Esophagus (tissue), 2 donors: ENCODE data around the gene DRD2. TPM values are rescaled to one million over a fixed set of nuclear protein-coding genes. Genes with fewer than 3 reads are reported as not detected.

ENCODE experiments used
- H3K27ac ChIP-seq, 2 donors: one replicate each; pipeline ENCODE4 v1.5.1; 2013; ENCODE audit warnings: low read depth in 2 of 2, mild to moderate bottlenecking in 2 of 2, inconsistent platforms in 1 of 2, low read length in 1 of 2, moderate library complexity in 1 of 2
- H3K27me3 ChIP-seq, 2 donors: one replicate each; pipeline ENCODE4 v1.6.1; 2013; ENCODE audit warnings: low read length in 2 of 2, control low read depth in 1 of 2, mild to moderate bottlenecking in 1 of 2; ENCODE audit not compliant: insufficient read depth in 2 of 2, control insufficient read depth in 1 of 2
- H3K36me3 ChIP-seq, 2 donors: one replicate each; pipeline ENCODE4 v1.6.1; 2013; ENCODE audit warnings: low read length in 1 of 2; ENCODE audit not compliant: control insufficient read depth in 2 of 2, insufficient read depth in 2 of 2
- H3K4me1 ChIP-seq, 2 donors: one replicate each; pipeline ENCODE4 v1.6.1; 2013; ENCODE audit warnings: low read length in 1 of 2; ENCODE audit not compliant: control insufficient read depth in 2 of 2, insufficient read depth in 2 of 2
- H3K4me3 ChIP-seq, 2 donors: one replicate each; pipeline ENCODE4 v1.5.1; 2013; ENCODE audit warnings: low read length in 2 of 2, mild to moderate bottlenecking in 2 of 2, low read depth in 1 of 2, moderate library complexity in 1 of 2
- H3K9me3 ChIP-seq, 2 donors: one replicate each; pipeline ENCODE4 v1.6.1; 2013; ENCODE audit warnings: mild to moderate bottlenecking in 2 of 2, low read depth in 1 of 2, low read length in 1 of 2, moderate library complexity in 1 of 2; ENCODE audit not compliant: control insufficient read depth in 2 of 2, insufficient read depth in 1 of 2
- WGBS, 2 donors: extraction: QIAGEN DNeasy Blood & Tissue Kit; methylation state at CpG; one replicate each; pipeline ENCODE4 v1.1.7; 2013; 5-methylcytosine and 5-hydroxymethylcytosine counted together
- polyA plus RNA-seq, 2 donors: library from polyadenylated mRNA; stranded (reverse); fragments of 200-250 nt; gene quantifications; one replicate each; pipeline ENCODE4 v1.2.3, GENCODE V29; 2013
- donor health status: healthy with polysubstance abuse.
- donor health status: Bipolar disorder and iron deficiency.

DRD2 gene
- polyA plus RNA-seq, 2 donors = 0.05 to 0.06 TPM

DNA sequence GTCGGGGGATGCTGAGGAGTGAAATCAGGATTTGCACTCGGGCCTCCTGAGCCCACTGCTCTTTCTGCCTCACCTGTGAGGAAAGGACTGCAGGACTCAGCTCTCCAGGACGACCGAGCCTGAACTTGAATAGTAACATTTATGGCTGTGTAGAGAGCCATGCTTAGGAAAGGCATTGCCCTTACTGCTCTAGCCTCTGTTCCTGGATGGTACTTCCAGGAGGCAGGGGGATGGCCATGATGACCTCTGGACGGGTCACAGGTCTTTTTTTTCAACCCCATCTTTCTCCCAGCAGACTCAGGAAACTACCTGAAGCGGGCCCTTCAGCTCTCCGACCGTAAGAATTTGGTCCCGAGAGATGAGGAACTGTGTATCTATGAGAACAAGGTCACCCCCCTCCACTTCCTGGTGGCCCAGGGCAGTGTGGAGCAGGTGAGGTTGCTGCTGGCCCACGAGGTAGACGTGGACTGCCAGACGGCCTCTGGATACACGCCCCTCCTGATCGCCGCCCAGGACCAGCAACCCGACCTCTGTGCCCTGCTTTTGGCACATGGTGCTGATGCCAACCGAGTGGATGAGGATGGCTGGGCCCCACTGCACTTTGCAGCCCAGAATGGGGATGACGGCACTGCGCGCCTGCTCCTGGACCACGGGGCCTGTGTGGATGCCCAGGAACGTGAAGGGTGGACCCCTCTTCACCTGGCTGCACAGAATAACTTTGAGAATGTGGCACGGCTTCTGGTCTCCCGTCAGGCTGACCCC, 76.3 kb downstream of the DRD2 start:
- 84 to 87% methylated on average over 24 of the region's 24 CpGs for WGBS, 2 donors
- Histone ChIP-seq H3K27ac (no peak overlapping the region), H3K27me3 (no peaks in the 10 kb centered on the region), H3K4me3 (no peak overlapping the region), H3K4me1 (peaks cover 0 to 5% of the 10 kb centered on the region in 2 donors), H3K36me3 (no peaks in the 10 kb centered on the region), H3K9me3 (peaks cover 0 to 3% of the 10 kb centered on the region in 2 donors)

DNA sequence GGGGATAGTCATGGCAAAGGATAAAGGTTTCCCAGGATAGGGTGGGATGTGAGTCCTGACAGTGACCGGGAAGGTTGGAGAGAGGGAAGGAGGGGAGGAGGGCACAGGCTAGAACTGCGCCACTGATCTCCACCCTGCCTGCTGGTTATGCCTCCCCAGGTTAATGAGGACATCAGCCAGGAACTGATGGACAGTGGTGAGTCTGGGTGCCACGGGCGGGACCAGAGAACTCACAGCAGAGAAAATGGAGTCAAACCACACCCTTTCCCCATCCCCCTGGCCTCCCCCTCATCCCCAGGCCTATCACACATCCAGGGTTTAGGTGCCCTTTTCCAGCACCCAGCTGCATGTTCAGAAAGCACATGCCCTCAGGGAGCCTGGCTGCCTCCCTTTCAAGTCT, 77.4 kb downstream of the DRD2 start:
- H3K27me3 ChIP-seq = no peaks in the 10 kb centered on the region
- no peak overlapping the region for H3K27ac ChIP-seq
- H3K9me3 ChIP-seq = peaks cover 0 to 3% of the 10 kb centered on the region in 2 donors
- peaks cover 0 to 5% of the 10 kb centered on the region in 2 donors for H3K4me1 ChIP-seq
- no peaks in the 10 kb centered on the region for H3K36me3 ChIP-seq
- no peak overlapping the region for H3K4me3 ChIP-seq
- 58 to 81% methylated on average over 4 of the region's 4 CpGs for WGBS, 2 donors

- Histone ChIP-seq H3K36me3 (no peaks in the 10 kb centered on the region), H3K27me3 (no peaks in the 10 kb centered on the region), H3K27ac (no peak overlapping the region), H3K4me3 (no peak overlapping the region), H3K4me1 (peaks cover 0 to 5% of the 10 kb centered on the region in 2 donors), H3K9me3 (peaks cover 0 to 3% of the 10 kb centered on the region in 2 donors)
- WGBS, 2 donors = 75 to 82% methylated on average over 7 of the region's 7 CpGs
Measured at GRCh38 chr11:113397212-113397611, 78.0 kb downstream of the DRD2 start.

GRCh38 chr11:113396690-113397089, 78.5 kb downstream of the DRD2 start:
- WGBS, 2 donors = 70 to 79% methylated on average over 1 of the region's 1 CpG
- Histone ChIP-seq H3K4me1 (peaks cover 0 to 1% of the 10 kb centered on the region in 2 donors), H3K9me3 (peaks cover 0 to 3% of the 10 kb centered on the region in 2 donors), H3K27me3 (no peaks in the 10 kb centered on the region), H3K36me3 (no peaks in the 10 kb centered on the region), H3K4me3 (no peak overlapping the region), H3K27ac (no peak overlapping the region)

- Histone ChIP-seq H3K9me3 (peaks cover 0 to 3% of the 10 kb centered on the region in 2 donors), H3K4me1 (no peaks in the 10 kb centered on the region), H3K36me3 (no peaks in the 10 kb centered on the region), H3K4me3 (no peak overlapping the region), H3K27me3 (no peaks in the 10 kb centered on the region), H3K27ac (no peak overlapping the region)
- WGBS, 2 donors = 91 to 95% methylated on average over 9 of the region's 9 CpGs
Measured at GRCh38 chr11:113395782-113396336, 79.3 kb downstream of the DRD2 start.

- Histone ChIP-seq H3K27ac (no peak overlapping the region), H3K4me3 (no peak overlapping the region), H3K36me3 (no peaks in the 10 kb centered on the region), H3K4me1 (no peaks in the 10 kb centered on the region), H3K27me3 (no peaks in the 10 kb centered on the region), H3K9me3 (peaks cover 0 to 3% of the 10 kb centered on the region in 2 donors)
- WGBS, 2 donors = 86 to 94% methylated on average over 11 of the region's 11 CpGs
Measured at GRCh38 chr11:113394919-113395318, 80.3 kb downstream of the DRD2 start.

DNA sequence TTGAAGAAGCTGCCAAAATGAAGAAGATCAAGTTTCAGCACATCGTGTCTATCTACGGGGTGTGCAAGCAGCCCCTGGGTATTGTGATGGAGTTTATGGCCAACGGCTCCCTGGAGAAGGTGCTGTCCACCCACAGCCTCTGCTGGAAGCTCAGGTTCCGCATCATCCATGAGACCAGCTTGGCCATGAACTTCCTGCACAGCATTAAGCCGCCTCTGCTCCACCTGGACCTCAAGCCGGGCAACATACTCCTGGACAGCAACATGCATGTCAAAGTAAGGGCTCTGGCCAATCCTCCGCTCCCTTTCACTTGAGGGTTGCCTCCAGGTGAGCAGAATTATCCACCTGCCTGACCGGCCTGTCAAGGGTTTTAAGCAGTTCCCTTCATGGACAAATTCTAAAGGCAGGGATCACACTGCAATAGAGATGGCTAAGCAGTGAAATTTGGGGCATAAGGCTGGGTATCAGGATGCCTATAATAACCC, 81.7 kb downstream of the DRD2 start:
- Histone ChIP-seq H3K9me3 (no peaks in the 10 kb centered on the region), H3K4me3 (no peak overlapping the region), H3K27me3 (no peaks in the 10 kb centered on the region), H3K4me1 (no peaks in the 10 kb centered on the region), H3K36me3 (no peaks in the 10 kb centered on the region), H3K27ac (no peak overlapping the region)
- 75 to 81% methylated on average over 8 of the region's 8 CpGs for WGBS, 2 donors

DNA sequence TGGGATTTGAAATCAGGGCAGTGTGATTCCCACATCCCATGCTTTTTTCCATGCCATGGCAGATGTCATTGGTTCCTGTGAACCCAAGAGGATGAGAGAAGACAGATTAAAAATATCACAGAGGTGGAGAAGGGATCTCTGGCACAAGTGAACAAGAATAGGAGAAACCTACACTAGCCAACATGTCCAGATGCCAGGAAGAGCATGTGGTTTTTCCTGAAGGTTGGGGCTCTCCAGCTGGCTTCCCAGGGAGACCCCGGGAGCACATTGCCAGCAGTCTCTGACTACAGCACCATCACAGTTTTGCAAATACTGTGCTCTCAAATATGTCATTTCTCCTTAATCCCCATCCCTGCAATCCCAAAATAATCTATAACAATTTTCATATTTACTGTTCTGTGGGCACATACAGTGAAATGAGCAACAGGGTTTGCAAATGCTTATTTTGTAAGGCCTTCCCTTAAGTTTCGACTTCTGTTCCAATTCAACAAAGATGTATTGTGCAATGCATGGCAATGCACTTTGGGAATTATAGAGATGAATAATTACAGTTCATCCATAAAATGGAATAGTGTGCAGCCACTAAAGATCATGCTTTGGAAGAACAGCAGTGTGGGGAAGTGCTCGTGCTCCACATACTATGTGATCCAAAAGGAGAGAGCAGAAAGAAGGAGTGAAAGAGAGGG, 82.8 kb downstream of the DRD2 start:
- no peaks in the 10 kb centered on the region for H3K36me3 ChIP-seq
- peaks cover 0 to 5% of the 10 kb centered on the region in 2 donors for H3K27me3 ChIP-seq
- no peak overlapping the region for H3K27ac ChIP-seq
- H3K4me3 ChIP-seq = no peak overlapping the region
- WGBS, 2 donors = 68 to 72% methylated on average over 3 of the region's 3 CpGs
- peaks cover 2 to 3% of the 10 kb centered on the region in 2 donors for H3K4me1 ChIP-seq
- H3K9me3 ChIP-seq = no peaks in the 10 kb centered on the region

GRCh38 chr11:113389272-113389671, 85.9 kb downstream of the DRD2 start:
- H3K36me3 ChIP-seq = no peaks in the 10 kb centered on the region
- peaks cover 4 to 5% of the 10 kb centered on the region in 2 donors for H3K4me1 ChIP-seq
- H3K27ac ChIP-seq = no peak overlapping the region
- no peaks in the 10 kb centered on the region for H3K9me3 ChIP-seq
- H3K4me3 ChIP-seq = no peak overlapping the region
- H3K27me3 ChIP-seq = peaks cover 0 to 7% of the 10 kb centered on the region in 2 donors
- WGBS, 2 donors = 43 to 46% methylated on average over 3 of the region's 3 CpGs
